ENCODE data around the gene PHC2.
A peak's percentile ranks its signal among the peaks of the same experiment; 100 is the strongest.

The PHC2 gene

DNA sequence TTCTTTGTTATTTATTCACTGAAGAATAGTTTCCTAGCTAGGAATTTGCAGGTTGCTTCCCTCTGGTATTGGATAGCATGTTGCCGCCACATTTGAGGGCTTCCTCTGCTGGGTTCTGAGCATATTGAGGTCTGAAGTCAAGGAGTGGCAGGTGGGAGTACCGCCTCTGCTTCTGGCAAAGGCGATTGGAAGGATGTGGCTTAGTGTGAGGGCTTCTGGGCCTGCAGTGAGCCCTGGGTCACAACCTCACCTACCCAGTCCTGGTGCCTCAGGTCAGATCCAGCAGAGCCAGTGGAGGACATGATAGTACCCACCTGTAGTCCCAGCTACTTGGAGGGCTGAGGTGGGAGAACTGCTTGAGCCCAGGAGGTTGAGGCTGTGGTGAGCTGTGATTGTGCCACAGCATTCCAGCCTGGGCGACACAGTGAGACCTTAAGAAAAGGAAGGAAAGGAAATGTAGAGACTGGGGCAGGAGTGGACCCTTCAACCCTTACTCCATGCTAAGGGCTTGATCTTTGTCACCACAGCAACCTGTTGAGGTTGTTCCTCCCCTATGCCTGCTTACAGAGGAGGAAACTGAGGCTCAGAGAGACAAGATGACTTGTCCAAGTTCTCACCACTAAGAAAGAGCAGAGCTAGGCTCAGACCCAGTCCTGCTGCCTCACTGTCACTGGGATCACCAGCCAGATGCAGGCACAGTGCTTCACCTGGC is 132.8 kb downstream of the PHC2 start (continued):
- TF ChIP-seq ZNF214 (tag by site-specific recombination; IDR thresholded peaks at IDR 0.05; ENCODE audit: borderline replicate concordance) (no peak), GLI2 (tag by site-specific recombination; IDR thresholded peaks at IDR 0.05; ENCODE audit: borderline replicate concordance, low read depth) (no peak), ZNF174 (tag by site-specific recombination; IDR thresholded peaks at IDR 0.05) (no peak), ZXDB (tag by site-specific recombination; IDR thresholded peaks at IDR 0.05) (no peak), ZNF140 (tag by site-specific recombination; IDR thresholded peaks at IDR 0.05) (no peak), ZFP69B (tag by site-specific recombination; IDR thresholded peaks at IDR 0.05) (no peak), ZNF221 (tag by site-specific recombination; IDR thresholded peaks at IDR 0.05; ENCODE audit: borderline replicate concordance) (no peak), EGR2 (tag by site-specific recombination; IDR thresholded peaks at IDR 0.05; ENCODE audit: low read depth) (0 out of 2 replicates have a peak, but pooled peaks have one; percentile 25), SP2 (tag by site-specific recombination; IDR thresholded peaks at IDR 0.05) (no peak), ZNF785 (tag by site-specific recombination; IDR thresholded peaks at IDR 0.05) (no peak), YY1 (tag by site-specific recombination; IDR thresholded peaks at IDR 0.05) (no peak), ZNF138 (tag by site-specific recombination; IDR thresholded peaks at IDR 0.05; ENCODE audit: borderline replicate concordance) (no peak), ZNF670 (tag by site-specific recombination; IDR thresholded peaks at IDR 0.05; ENCODE audit: low read depth) (no peak), SP7 (tag by site-specific recombination; IDR thresholded peaks at IDR 0.05) (no peak), KLF8 (tag by site-specific recombination; IDR thresholded peaks at IDR 0.05) (no peak), WT1 (tag by site-specific recombination; IDR thresholded peaks at IDR 0.05) (no peak), ZFP37 (tag by site-specific recombination; IDR thresholded peaks at IDR 0.05) (no peak), ZNF530 (tag by site-specific recombination; IDR thresholded peaks at IDR 0.05; ENCODE audit: low read depth) (no peak), ZNF600 (tag by site-specific recombination; IDR thresholded peaks at IDR 0.05) (no peak)

DNA sequence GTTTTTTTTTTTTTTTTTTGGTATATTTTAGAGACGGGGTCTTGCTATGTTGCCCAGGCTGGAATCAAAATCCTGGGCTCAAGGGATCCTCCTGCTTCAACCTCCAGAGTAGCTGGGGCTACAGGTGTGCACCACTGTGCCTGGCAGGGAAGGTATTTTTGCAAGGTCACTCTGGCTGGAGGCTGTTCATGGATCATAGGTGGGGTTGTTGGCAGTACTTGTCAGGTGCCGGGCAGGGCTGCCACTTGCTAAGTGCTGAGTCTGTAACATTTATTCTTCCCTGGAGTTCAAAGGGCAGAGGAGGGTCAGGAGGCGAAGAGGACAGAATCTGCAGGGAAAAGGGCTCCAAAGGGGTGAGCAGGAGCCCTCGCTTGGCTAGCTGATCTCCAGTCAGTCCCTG is 134.1 kb downstream of the PHC2 start:
- Histone ChIP-seq H3K27ac (ENCODE audit: extremely low read depth, low read depth, low read length) (no peak overlapping the region), H3K4me3 (ENCODE audit: low read depth, low read length) (no peak overlapping the region), H3K9me3 (ENCODE audit: control insufficient read depth, insufficient read depth, low read depth, low read length) (no peaks in the 10 kb centered on the region), H3K4me1 (ENCODE audit: control insufficient read depth, insufficient read depth, low read length) (no peaks in the 10 kb centered on the region), H3K36me3 (ENCODE audit: control insufficient read depth in 2 of 2, insufficient read depth in 1 of 2, low read length in 2 of 2) (peaks cover 0 to 62% of the 10 kb centered on the region in 2 experiments; a peak in 2 of 3 replicates)
- TF ChIP-seq ZNF449 (tag by site-specific recombination; IDR thresholded peaks at IDR 0.05) (no peak), ZNF121 (tag by site-specific recombination; IDR thresholded peaks at IDR 0.05) (peak; percentile 38; the same call in 1 of the 2 replicates), ZSCAN16 (tag by site-specific recombination; IDR thresholded peaks at IDR 0.05) (no peak), ZBTB8A (tag by site-specific recombination; IDR thresholded peaks at IDR 0.05) (no peak), ZBTB17 (tag by site-specific recombination; IDR thresholded peaks at IDR 0.05) (no peak), ZNF670 (tag by site-specific recombination; IDR thresholded peaks at IDR 0.05; ENCODE audit: low read depth) (no peak), HIC1 (tag by site-specific recombination; IDR thresholded peaks at IDR 0.05) (no peak)
- TF ChIP-seq, protein P1, sequence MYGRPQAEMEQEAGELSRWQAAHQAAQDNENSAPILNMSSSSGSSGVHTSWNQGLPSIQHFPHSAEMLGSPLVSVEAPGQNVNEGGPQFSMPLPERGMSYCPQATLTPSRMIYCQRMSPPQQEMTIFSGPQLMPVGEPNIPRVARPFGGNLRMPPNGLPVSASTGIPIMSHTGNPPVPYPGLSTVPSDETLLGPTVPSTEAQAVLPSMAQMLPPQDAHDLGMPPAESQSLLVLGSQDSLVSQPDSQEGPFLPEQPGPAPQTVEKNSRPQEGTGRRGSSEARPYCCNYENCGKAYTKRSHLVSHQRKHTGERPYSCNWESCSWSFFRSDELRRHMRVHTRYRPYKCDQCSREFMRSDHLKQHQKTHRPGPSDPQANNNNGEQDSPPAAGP (tag by site-specific recombination; IDR thresholded peaks at IDR 0.05): no peak
- TF ChIP-seq, protein P2, sequence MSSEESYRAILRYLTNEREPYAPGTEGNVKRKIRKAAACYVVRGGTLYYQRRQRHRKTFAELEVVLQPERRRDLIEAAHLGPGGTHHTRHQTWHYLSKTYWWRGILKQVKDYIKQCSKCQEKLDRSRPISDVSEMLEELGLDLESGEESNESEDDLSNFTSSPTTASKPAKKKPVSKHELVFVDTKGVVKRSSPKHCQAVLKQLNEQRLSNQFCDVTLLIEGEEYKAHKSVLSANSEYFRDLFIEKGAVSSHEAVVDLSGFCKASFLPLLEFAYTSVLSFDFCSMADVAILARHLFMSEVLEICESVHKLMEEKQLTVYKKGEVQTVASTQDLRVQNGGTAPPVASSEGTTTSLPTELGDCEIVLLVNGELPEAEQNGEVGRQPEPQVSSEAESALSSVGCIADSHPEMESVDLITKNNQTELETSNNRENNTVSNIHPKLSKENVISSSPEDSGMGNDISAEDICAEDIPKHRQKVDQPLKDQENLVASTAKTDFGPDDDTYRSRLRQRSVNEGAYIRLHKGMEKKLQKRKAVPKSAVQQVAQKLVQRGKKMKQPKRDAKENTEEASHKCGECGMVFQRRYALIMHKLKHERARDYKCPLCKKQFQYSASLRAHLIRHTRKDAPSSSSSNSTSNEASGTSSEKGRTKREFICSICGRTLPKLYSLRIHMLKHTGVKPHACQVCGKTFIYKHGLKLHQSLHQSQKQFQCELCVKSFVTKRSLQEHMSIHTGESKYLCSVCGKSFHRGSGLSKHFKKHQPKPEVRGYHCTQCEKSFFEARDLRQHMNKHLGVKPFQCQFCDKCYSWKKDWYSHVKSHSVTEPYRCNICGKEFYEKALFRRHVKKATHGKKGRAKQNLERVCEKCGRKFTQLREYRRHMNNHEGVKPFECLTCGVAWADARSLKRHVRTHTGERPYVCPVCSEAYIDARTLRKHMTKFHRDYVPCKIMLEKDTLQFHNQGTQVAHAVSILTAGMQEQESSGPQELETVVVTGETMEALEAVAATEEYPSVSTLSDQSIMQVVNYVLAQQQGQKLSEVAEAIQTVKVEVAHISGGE (tag by site-specific recombination; conservative IDR thresholded peaks at IDR 0.05; ENCODE audit: low read depth): no peak
- ChIA-PET POLR2A (no interaction called here), CTCF (interaction anchor here (0.6 to 7.0 kb wide), 20 partner anchors 11 to 317 kb away, joined by 3 to 135 read pairs (median 8); partner anchors contain the start of genes A3GALT2 and ZSCAN20)
